ENCODE measurements around the gene RLF. TPM values are rescaled to one million over a fixed set of nuclear protein-coding genes. Genes with fewer than 3 reads are reported as not detected.
A peak's percentile ranks its signal among the peaks of the same experiment; 100 is the strongest.

Gene RLF
- total and polyA plus RNA-seq, 9 of the 15 experiments (the other 6 are each of a cell fraction or from before 2014, with no cell fraction given) = 3.6 to 35.0 (median 21.2) TPM

- intact Hi-C loops (cut with micrococcal nuclease) = no loop called here
Measured at GRCh38 chr1:40120128-40120527, 41.1 kb upstream of the RLF start.

More at GRCh38 chr1:40120128-40120527, 41.1 kb upstream of the RLF start:
- BruUV-seq (replicated peaks) = no TSS peak
- H3K9me1 ChIP-seq (ENCODE audit: control insufficient read depth, insufficient read depth, low read length) = no peaks in the 10 kb centered on the region
- H3K36me3 ChIP-seq (ENCODE audit: control insufficient read depth, insufficient read depth, low read length) = no peaks in the 10 kb centered on the region
- H3K4me1 ChIP-seq (replicated peaks in 1 of 2; ENCODE audit: control insufficient read depth in 2 of 2, insufficient read depth in 2 of 2, low read length in 2 of 2) = peaks cover 0 to 5% of the 10 kb centered on the region in 2 experiments; a peak in 2 of 5 replicates
- in situ Hi-C loops (cut with MboI) = no loop called here
- peaks cover 0 to 7% of the 10 kb centered on the region in 2 experiments; a peak in 1 of 5 replicates for H3K27me3 ChIP-seq (ENCODE audit: control insufficient read depth in 2 of 2, insufficient read depth in 2 of 2, low read length in 2 of 2)
- no peak overlapping the region for H3K4me2 ChIP-seq (ENCODE audit: insufficient read depth, low read length)
- no peak overlapping the region for H3K27ac ChIP-seq (ENCODE audit: extremely low read depth, low read depth, low read length)
- H3K79me2 ChIP-seq (ENCODE audit: control insufficient read depth, insufficient read depth, low read length) = no peaks in the 10 kb centered on the region
- H2AFZ ChIP-seq (ENCODE audit: low read depth, low read length) = no peak overlapping the region
- 5% methylated on average over 6 of the region's 7 CpGs for WGBS (ENCODE audit: insufficient coverage, low coverage, missing lambda C conversion rate)
- ATAC-seq (no peak), FAIRE-seq (no peak), DNase-seq (ENCODE audit: extremely low read depth in 1 of 4, low spot score in 3 of 4) (no peak)
- H3K4me3 ChIP-seq = no peak overlapping the region
- no peak overlapping the region for H3K9ac ChIP-seq (ENCODE audit: insufficient read depth in 1 of 2, low read depth in 2 of 2, low read length in 2 of 2)
- H3K9me3 ChIP-seq (replicated peaks; ENCODE audit: control insufficient read depth, insufficient read depth, low read depth, low read length) = no peaks in the 10 kb centered on the region
- TF ChIP-seq RFX1 (IDR thresholded peaks at IDR 0.05) = peak; percentile 71
- TF ChIP-seq PREB (CRISPR knock-in tag; IDR thresholded peaks at IDR 0.05) = no peak
- no peak for TF ChIP-seq ZNF239 (CRISPR knock-in tag; IDR thresholded peaks at IDR 0.05)
- peak; percentile 57 for TF ChIP-seq PKNOX1 (IDR thresholded peaks at IDR 0.05)
- CTCF ChIA-PET (ENCODE audit: low intra/inter-chr PET ratio) = no interaction called here
- POLR2A ChIA-PET = interaction anchor here (0.6 kb wide), 1 partner anchor 446 kb away, joined by 5 read pairs; no protein-coding TSS in a partner anchor
- no peaks in the 10 kb centered on the region for H4K20me1 ChIP-seq (replicated peaks; ENCODE audit: control insufficient read depth, insufficient read depth, low read length)
